ENCODE measurements around the gene GNGT1. TPM values are rescaled to one million over a fixed set of nuclear protein-coding genes. Genes with fewer than 3 reads are reported as not detected.
"Not testable (repeated sequence)": the region's sequence is repeated elsewhere in the genome, so short reads cannot be mapped to it uniquely, and the experiment has no call there.

Gene GNGT1
- total RNA-seq, 1 donor = not detected

DNA sequence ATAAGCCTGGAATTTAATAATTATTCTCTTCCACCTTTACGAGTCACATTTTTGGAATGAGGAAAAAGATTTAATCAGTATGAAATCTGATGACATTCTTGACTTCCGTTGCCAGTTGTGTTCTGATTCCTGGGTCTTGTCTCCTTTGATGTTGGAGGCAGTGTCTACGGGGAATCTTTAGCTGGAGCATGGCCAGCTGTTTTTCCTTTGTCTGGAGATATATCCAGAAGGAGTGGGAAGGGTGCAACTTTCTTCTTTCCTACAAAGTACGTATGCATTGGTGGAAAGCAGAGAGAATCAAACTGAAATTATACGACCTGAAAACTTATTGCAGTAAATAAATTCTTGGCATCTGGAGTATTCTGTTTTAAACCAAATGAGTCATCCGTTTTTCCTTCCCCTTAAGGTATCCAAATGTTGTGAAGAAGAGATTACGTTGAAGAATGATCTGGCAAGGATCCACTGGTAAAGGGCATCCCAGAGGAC, 8.3 kb downstream of the GNGT1 start:
- no peaks in the 10 kb centered on the region for H3K9me3 ChIP-seq (ENCODE audit: low read depth, low read length)
- H3K4me1 ChIP-seq (ENCODE audit: insufficient read depth, low read length) = peaks cover 5% of the 10 kb centered on the region
- H3K4me3 ChIP-seq (ENCODE audit: insufficient read depth, low read length) = no peak overlapping the region
- no peaks in the 10 kb centered on the region for H3K36me3 ChIP-seq (ENCODE audit: insufficient read depth, low read length)
- H3K4me2 ChIP-seq (ENCODE audit: insufficient read depth, low read length) = no peak overlapping the region
- H3K27me3 ChIP-seq (ENCODE audit: insufficient read depth, low read length) = no peaks in the 10 kb centered on the region
- TF ChIP-seq CTCF (IDR thresholded peaks at IDR 0.05; ENCODE audit: extremely low read depth, low read depth, low read length) = no peak
- H3K79me2 ChIP-seq (ENCODE audit: insufficient read depth, low read length) = no peaks in the 10 kb centered on the region
- no peak overlapping the region for H3K27ac ChIP-seq (ENCODE audit: low read depth, low read length)
- no peak for DNase-seq (ENCODE audit: insufficient read length, low spot score, missing footprints)
- H2AFZ ChIP-seq (ENCODE audit: low read length) = no peak overlapping the region
- H4K20me1 ChIP-seq (ENCODE audit: insufficient read depth, low read length) = no peaks in the 10 kb centered on the region

DNA sequence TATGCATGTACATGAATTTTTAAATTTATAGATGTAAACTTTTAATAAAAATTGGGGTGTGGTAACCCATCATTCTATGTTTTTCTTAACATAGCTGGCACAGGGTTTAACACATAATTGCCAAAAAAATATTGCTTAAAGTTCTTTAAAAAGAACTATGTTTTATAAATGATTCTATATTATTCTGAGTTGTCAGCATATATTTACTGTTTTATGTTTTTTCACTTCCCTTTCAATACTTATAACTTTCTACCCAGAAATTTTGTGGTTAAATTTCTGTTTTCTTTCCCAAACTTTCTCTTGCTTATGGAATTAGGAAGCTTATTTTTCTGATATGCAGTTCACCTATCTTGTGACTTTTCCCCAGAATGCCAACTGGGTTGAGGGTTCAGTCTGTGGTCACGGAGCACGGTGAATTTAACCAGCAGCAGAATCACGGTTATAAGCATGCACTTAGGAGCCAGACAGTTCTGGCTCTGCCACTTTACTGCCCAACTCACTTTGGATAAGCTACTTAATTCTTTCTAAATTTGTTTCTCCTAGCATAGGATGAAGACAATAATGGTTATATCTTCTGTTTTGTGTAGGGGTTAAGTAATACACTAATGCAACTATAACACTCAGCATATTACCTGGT, 9.0 kb downstream of the GNGT1 start:
- not testable (repeated sequence) for H3K4me3 ChIP-seq (ENCODE audit: insufficient read depth, low read length); DNase-seq (ENCODE audit: insufficient read length, low spot score, missing footprints); H3K36me3 ChIP-seq (ENCODE audit: insufficient read depth, low read length); H3K27ac ChIP-seq (ENCODE audit: low read depth, low read length); H3K9me3 ChIP-seq (ENCODE audit: low read depth, low read length); H3K4me1 ChIP-seq (ENCODE audit: insufficient read depth, low read length); H3K27me3 ChIP-seq (ENCODE audit: insufficient read depth, low read length); H4K20me1 ChIP-seq (ENCODE audit: insufficient read depth, low read length); H2AFZ ChIP-seq (ENCODE audit: low read length); H3K79me2 ChIP-seq (ENCODE audit: insufficient read depth, low read length); H3K4me2 ChIP-seq (ENCODE audit: insufficient read depth, low read length)

GRCh38 chr7:93915888-93916287, 9.5 kb downstream of the GNGT1 start:
- H3K4me2 ChIP-seq (ENCODE audit: insufficient read depth, low read length); H3K79me2 ChIP-seq (ENCODE audit: insufficient read depth, low read length); H3K4me3 ChIP-seq (ENCODE audit: insufficient read depth, low read length); H3K27ac ChIP-seq (ENCODE audit: low read depth, low read length); H2AFZ ChIP-seq (ENCODE audit: low read length); DNase-seq (ENCODE audit: insufficient read length, low spot score, missing footprints); H3K27me3 ChIP-seq (ENCODE audit: insufficient read depth, low read length); H3K4me1 ChIP-seq (ENCODE audit: insufficient read depth, low read length); H3K36me3 ChIP-seq (ENCODE audit: insufficient read depth, low read length); H3K9me3 ChIP-seq (ENCODE audit: low read depth, low read length); H4K20me1 ChIP-seq (ENCODE audit: insufficient read depth, low read length): not testable (repeated sequence)

DNA sequence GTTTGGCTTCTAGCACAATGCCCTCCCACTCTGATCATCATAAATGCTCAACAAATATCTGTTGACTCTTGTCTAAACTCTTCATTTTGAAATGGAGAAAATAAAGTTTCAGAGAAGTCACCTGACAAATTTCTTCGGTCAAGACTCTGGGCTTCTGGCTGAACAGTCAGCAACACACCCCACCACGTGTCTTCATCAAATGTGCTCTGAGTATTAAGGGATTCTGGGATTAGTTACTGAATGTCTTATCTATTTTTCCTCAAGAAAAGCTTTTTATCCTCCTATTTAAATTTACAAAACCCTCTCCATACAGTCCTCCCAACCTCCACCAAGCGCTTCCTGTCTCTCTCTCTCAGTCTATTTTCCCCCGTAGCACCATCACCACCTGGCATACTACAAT, 9.9 kb downstream of the GNGT1 start:
- DNase-seq (ENCODE audit: insufficient read length, low spot score, missing footprints); H3K4me1 ChIP-seq (ENCODE audit: insufficient read depth, low read length): not testable (repeated sequence)

DNA sequence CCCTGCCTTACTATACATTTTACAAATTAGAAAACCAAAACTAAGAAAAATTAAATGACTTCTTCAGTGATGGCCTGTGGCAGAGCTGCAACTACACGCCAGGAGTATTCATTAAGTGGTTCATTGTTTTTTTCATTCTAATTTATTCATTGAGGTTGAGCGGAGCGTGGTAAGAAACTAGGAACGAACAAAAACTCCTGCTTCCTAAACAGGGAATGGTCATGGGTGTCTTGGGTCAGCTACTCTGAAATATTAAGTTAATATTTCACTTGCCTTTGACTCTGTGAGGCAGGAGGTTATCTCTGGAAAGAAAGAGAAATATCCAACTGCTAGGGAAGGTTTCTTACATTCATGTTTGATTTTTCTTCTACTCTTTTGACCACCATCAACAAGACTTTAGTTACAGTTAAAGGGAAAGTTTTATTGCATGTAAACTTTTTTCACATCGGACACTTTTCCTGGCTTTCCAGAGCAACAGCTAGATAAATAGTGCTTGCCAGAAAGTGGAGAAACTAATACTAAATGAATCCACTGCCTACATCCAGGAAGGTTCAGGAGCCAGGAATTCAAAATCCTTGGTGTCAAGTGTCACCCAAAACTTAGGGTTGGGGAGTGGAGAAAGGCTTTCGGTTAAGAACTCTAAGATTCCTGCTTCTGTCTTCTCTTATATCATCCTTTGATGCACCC, 14.3 kb downstream of the GNGT1 start:
- Histone ChIP-seq H3K27me3 (ENCODE audit: insufficient read depth, low read length) (no peaks in the 10 kb centered on the region), H3K79me2 (ENCODE audit: insufficient read depth, low read length) (peaks cover 44% of the 10 kb centered on the region), H3K4me2 (ENCODE audit: insufficient read depth, low read length) (peak overlapping the region; percentile 91), H3K27ac (ENCODE audit: low read depth, low read length) (peak overlapping the region; percentile 91), H3K4me3 (ENCODE audit: insufficient read depth, low read length) (peak overlapping the region; percentile 83), H3K36me3 (ENCODE audit: insufficient read depth, low read length) (no peaks in the 10 kb centered on the region), H4K20me1 (ENCODE audit: insufficient read depth, low read length) (no peaks in the 10 kb centered on the region), H3K9me3 (ENCODE audit: low read depth, low read length) (no peaks in the 10 kb centered on the region), H3K4me1 (ENCODE audit: insufficient read depth, low read length) (peaks cover 21% of the 10 kb centered on the region), H2AFZ (ENCODE audit: low read length) (peak overlapping the region; percentile 97)
- TF ChIP-seq CTCF (IDR thresholded peaks at IDR 0.05; ENCODE audit: extremely low read depth, low read depth, low read length) = no peak
- DNase-seq (ENCODE audit: insufficient read length, low spot score, missing footprints) = no peak

More for the DNA sequence above, 9.9 kb downstream of the GNGT1 start:
- not testable (repeated sequence) for H3K36me3 ChIP-seq (ENCODE audit: insufficient read depth, low read length); H2AFZ ChIP-seq (ENCODE audit: low read length); H3K27me3 ChIP-seq (ENCODE audit: insufficient read depth, low read length); H3K4me3 ChIP-seq (ENCODE audit: insufficient read depth, low read length); H3K9me3 ChIP-seq (ENCODE audit: low read depth, low read length); H4K20me1 ChIP-seq (ENCODE audit: insufficient read depth, low read length); H3K27ac ChIP-seq (ENCODE audit: low read depth, low read length); H3K4me2 ChIP-seq (ENCODE audit: insufficient read depth, low read length); H3K79me2 ChIP-seq (ENCODE audit: insufficient read depth, low read length)

All from osteoblast (primary cell).